GM12874 (cell line): ENCODE measurements around the gene MEST.

Experiments used
- TF ChIP-seq, protein P1 (sequence below): IDR thresholded peaks from 2 replicates; pipeline ENCODE4 v1.5.1; 2011; ENCODE audit warnings: low read depth, mild to moderate bottlenecking, control low read depth, low read length, moderate library complexity; ENCODE audit not compliant: insufficient read depth

The MEST gene

DNA sequence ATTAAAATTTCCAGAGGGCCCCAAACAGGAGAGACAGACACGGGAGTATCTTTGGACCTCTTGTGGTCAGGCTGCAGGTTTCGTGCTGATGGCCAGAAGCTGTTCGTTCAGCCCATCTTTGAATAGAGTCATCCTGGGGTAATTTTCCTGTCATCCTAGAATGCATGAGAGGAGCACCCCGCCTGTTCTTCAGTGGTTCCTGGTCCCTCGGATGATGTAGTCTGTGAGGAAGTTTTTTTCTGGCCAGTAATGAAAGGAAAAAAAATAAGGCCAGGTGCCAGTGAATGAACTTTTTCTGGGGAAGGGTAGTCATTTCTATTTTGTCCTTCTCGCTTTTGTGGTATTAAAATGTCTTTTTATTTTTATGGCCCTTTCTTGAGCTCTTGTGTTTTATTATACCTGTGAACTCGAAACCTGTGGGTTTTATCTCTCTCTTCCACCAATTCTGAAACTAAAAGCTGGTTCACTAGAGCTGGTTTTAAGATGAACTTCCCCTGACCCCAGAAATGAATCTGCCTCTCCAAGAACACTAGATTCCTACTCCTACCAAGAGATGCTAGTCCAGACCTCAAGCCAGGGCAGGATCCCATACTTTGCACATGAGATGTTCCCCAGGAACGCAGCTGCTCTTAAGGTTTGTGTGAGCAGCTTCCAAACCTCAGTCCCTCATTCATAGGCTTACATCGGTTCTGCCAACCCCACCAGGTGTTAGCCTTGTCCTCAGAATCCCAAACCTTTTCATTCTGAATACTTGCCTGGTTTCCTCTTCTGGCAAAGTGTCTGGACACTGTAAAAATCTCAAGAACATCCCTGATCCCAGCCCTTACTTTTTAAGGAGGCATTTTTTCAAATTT lies 15.4 kb upstream of the MEST start:
- TF ChIP-seq, protein P1, sequence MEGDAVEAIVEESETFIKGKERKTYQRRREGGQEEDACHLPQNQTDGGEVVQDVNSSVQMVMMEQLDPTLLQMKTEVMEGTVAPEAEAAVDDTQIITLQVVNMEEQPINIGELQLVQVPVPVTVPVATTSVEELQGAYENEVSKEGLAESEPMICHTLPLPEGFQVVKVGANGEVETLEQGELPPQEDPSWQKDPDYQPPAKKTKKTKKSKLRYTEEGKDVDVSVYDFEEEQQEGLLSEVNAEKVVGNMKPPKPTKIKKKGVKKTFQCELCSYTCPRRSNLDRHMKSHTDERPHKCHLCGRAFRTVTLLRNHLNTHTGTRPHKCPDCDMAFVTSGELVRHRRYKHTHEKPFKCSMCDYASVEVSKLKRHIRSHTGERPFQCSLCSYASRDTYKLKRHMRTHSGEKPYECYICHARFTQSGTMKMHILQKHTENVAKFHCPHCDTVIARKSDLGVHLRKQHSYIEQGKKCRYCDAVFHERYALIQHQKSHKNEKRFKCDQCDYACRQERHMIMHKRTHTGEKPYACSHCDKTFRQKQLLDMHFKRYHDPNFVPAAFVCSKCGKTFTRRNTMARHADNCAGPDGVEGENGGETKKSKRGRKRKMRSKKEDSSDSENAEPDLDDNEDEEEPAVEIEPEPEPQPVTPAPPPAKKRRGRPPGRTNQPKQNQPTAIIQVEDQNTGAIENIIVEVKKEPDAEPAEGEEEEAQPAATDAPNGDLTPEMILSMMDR: no peak

DNA sequence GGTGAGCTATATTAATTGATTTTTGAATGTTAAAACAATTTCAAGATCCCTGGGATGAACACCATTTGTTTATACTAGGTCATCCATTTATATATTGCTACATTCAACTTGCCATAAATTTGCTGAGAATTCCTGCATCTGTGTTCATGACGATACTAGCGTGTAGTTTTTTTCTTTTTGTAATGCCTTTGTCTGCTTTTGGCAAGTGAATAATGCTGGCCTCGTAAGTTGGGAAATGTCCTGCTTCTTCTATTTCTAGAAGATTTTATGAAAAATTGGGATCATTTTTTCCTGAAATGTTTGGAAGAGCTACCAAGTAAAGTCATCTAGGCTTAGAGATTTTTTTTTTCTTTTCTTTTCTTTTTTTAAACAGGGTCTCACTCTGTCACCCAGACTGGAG lies 12.9 kb upstream of the MEST start:
- TF ChIP-seq, protein P1: no peak

DNA sequence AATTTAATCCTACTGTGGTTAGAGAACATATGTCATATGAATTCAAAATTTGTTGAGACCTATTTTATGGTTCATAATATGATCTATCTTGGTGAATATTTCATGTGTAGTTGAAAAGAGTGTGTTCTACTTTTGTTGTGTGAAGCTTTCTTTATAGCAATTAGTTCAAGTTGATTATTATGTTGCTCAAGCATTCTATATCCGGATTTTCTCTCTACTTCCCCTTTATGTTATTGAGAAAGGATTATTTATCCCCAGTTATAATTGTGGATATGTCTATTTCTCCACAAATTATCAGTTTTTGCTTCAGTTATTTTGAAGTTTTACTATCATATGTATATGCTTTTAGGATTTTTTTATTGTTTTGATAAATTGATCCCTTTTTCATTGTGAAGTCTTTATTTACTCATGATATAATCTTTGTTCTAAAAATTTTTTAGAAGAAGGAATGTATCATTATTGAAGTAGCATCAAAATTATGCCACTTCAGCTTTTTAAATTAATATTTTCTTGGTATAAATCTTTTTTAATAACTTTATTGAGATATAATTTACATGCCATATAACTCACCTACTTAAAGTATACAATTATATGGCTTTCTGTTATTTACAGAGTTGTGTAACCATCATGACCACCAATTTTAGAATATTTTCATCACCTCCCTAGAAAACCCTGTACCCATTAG lies 12.0 kb upstream of the MEST start:
- TF ChIP-seq, protein P1: no peak

DNA sequence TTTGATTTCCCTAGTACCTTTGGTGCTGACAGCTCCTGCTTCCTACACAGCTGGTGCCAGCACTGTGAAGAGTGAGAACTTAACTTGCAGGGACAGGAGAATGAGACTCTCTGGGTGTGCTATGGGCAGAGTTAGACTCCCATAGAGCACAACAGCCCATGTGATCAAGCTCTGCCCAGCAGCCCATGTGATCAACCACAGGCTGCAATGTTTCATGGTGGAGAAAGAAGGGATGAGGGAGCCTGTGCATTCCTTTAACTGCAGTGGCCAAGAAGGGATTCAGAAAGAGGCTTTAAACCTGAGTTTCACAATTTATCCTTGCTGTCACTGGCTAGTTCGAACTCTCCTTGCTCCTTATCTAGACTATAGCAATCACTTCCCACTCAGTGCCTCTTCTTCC lies 10.0 kb upstream of the MEST start:
- TF ChIP-seq, protein P1: no peak

DNA sequence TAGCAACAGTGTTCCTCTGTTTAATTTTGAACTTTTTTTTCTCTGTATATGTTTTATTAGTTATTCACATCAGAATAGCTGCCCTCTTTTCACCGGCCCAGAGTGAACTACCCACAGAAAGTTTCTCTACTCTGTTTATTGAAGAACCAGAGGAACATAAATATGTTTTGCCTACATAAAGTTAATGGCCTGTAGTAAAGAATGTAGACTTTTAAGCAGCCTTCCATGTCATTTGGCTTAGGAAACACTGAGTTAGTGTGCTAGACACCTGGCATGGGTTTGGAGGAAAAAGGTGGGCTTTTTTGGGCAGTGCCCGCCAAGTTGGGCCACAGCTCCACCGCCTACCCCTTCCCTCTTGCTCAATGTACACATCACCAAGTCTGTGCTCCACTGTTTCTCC lies 8.9 kb upstream of the MEST start:
- TF ChIP-seq, protein P1: no peak

DNA sequence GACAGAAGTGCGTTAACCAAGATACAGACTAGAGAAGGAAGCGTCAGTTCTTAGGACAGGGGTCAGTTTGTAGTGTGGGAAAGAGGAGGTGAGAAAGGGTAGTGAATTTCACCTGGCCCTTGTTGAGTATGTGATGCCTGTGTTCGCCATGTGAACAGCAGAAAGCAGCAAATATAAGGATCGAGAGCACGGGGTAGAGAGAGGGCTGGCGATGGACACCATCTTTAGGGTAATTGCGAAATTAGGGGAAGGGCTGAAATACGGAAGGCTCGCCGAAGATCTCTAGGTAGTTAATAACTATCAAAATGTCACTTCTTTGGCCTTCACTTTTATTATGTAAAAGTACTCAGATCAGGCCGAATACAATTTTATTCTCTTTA lies 6.2 kb upstream of the MEST start:
- TF ChIP-seq, protein P1: no peak

DNA sequence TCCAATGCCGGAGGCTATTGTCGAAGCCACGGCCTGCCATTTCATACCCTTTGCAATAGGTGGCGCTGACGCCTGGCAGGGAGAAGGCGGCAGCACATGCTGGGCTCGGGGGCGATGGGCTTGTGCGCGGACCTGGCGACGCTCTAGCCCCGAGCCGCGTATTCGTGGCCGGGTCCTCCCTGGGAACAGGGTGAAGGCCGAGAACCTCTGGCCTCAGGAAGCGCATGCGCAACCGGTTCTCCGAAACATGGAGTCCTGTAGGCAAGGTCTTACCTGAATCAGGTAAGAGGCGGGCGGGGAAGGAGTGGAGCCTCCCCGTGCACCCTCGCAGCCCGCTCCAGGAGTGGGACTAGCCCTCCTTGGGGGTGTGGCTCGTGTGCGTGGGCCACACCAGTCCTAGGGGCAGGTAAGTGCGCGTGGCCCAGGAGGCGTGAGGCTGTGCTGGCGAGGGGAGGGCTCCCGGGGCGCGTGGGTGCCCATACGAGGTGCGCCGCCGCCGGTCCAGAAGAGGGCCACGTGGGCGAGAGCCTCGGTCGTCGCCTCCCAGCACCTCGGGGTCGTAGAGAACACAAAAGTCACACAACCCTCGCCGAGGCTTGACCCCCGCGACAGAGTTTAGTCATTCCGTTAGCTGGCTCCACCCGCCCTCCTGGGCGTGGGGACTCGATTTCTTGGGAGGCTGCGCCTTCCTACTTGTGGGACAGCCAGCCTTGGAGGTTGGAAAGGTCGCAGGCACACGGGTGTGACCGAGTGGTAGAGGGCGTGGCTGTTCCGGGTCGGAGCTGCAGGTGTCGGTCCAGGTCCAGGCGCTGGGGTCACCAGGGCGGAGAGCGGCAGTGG lies 5.6 kb upstream of the MEST start:
- TF ChIP-seq, protein P1: peak; percentile 87
